CD4-positive, alpha-beta T cell treated with Interleukin-6 for 4 hours (primary cell): ENCODE measurements around the gene RHO.
A peak's percentile ranks its signal among the peaks of the same experiment; 100 is the strongest.

ENCODE experiments used
- DNase-seq: peaks from one replicate; pipeline ENCODE4 v3.0.0-alpha.2; 2020; ENCODE audit warnings: mixed read lengths

Gene RHO

DNA sequence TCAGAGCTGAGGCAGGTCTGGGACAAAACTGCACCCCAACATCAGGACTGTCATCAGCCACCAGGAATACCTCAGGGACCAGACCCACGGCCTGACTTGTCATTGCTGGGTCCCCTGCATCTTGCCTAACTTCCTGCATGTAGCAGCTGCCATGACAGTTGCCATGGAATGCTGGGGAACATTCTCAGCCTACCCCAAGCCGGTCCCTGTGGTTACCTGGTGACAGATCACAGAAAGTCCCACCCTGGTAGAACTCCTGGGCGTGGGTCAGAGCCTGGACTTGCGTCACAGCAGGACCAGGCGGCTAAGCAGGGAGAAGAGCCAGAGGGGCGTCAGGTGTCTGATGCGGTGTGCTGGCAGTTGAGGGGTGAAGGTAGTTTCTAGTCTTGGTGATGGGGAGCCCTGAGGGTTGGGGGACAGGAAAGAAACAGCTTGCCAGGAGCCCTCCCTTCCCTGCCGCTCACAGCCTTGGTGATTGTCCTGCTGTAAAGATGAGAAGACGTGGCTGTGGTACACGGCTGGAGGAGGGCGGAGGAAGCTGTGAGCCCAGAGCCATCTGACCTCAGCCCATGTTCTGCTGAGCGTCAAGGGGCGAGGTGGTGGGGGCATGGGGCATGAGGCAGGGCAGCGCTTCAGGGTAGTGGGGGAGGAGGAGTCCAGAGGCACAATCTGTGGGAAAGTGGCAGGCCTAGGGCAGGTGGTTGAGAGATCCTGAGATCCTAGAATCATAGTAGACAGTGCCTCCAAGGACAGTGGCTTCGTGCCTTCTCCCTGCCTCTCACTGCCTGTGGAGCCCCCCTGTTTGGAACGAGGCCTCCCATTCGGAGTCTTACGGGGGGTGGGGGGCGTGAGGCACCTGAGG lies 19.9 kb downstream of the RHO start:
- DNase-seq, result no peak

DNA sequence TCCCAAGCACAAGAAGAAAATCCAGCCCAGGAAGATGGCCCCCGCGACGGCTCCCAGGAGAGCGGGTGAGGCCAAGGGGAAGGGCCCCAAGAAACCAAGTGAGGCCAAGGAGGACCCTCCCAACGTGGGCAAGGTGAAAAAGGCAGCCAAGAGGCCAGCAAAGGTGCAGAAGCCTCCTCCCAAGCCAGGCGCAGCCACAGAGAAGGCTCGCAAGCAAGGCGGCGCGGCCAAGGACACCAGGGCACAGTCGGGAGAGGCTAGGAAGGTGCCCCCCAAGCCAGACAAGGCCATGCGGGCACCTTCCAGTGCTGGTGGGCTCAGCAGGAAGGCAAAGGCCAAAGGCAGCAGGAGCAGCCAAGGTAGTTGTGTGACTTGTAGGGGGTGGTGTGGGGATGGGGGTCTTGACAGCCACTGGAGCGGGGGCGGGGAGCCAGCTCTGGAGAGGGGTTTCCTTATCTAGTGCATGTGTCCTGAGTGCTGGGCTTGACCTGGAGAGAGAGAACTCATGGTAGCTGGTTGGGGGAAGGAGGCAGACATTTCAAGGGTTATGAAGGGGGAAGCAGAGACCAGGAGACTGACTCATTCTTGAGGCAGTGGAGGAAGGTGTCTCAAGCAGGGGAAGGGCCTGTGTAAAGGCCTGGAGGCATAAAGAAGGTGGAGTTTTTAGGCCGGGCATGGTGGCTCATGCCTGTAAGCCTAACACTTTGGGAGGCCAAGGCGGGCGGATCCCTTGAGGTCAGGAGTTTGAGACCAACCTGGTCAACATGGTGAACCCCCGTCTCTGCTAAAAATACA lies 20.8 kb downstream of the RHO start:
- no peak for DNase-seq

DNA sequence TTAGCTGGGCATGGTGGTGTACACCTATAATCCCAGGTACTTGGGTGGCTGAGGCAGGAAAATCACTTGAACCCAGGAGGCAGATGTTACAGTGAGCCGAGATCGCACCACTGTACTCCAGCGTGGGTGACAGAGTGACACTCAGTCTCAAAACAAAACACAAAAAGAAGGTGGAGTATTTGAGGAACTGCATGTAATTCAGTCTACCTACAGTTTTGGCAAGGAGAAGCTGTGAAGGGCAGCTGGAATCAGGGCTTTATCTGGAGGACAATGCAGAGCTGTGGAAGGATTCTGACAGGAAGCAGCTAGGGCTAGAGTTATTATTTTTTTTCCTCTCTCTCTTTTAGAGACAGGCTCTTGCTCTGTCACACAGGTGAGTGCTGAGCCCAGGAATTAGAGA lies 21.4 kb downstream of the RHO start:
- DNase-seq, result no peak

DNA sequence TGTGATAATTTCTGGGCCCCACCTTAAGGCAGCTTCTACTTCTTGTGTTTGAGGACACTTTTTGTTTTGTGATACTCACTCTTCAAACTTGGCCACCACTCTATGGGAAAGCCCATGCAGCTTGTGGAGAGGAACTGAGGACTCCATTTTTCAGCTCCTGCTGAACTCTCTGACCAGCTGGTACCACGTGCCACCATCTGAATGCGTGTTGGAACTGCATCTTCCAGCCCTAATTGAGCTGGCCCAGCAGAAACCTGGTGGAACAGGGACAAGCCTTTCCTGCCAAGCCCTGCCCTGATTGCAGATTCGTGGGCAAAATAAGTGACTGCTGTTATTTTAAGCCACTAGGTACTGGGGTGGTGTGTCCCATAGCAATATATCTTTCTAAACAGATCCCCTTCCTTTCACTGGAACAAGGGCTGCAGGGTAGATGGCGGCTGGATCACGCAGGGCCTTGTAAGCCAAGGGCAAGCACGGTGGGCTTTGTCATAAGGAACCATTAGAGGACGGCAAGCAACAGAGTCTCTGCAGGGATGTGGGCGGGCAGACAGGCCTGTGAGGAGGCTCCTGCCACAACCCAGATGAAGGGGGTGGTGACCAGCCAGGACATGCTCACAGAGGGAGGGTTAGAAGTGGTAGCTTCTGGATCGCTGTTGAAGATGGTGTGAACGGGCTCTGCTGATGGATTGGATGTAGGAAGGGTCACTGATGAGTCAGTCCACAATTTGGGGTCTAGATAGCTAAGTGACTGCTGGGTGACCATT lies 24.0 kb downstream of the RHO start:
- DNase-seq, result no peak

DNA sequence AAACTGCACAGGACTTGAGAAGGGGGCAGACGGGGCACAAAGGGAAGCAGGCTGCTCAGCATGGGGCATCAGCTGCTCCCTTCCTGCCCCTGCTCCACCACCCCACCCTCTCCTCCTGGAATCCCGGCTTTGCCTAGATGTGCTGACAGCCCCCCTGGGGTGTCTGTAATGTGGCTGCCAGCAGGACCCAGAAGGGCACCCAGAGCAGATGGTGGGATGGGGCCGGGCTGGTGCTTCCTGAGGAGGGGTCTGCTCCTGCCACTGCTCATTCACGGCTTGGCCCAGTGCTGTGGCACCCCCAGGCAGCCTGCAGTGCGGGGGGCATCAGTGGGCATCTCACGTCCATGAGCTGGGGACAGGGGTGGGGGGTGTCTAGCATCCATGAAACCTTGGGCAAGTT lies 24.7 kb downstream of the RHO start:
- DNase-seq, result no peak

DNA sequence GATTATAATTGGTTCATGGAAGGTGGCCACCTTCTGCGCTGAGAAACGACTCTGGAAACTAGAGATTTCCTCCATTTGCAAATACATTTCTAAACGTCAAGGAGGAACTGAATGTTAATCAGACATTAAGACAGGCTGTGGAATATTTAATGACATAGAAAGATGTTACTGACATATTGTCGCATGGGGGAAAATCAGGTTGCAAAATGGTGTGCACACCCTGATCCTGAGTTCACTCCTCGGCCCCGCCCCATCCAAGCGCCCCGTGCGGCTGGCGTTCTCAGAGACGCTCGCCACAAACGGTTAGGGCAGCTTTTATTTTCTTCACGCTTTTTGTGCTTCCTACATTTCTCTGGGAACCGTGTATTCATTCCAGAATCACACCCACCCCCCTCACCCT lies 25.3 kb downstream of the RHO start:
- DNase-seq, result peak; percentile 28

DNA sequence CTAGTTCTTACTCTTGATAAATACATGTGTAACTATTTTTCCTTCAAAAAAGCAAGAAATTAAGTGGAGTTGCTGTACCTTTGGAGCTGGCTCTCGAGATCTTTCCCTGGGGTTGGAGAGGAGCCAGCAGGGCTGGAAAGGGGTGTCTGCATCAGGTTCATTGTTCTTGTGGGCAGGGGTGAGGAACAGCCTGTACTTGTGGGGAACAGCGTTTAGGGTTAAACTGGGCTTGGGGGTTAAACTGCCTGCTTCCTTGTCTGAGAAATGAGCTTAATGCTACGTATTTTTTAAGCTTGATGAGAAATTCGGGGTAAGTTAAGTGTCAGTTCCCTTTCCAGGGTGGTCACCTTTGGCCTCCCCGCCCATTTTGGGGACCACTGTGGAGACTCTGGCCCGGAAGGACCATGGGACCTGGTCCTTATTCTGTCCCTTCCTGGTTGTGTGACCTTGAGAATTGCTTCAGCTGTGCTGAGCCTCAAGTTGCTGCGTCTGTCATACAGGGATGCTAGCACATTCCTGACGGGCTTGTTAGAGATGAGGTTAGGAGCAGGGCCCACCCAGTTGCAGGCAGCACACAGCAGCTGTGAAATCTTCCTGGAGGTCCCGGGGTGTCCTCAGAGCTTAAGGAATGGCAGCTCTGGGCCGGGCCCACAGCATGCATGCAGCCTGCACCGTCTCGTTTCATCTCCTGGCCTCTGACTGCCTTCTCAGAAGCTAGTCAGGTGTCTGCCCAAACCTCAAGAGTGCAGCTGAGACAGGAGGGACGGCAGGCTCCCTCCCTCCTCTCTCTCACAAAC lies 26.1 kb downstream of the RHO start:
- DNase-seq, result no peak

DNA sequence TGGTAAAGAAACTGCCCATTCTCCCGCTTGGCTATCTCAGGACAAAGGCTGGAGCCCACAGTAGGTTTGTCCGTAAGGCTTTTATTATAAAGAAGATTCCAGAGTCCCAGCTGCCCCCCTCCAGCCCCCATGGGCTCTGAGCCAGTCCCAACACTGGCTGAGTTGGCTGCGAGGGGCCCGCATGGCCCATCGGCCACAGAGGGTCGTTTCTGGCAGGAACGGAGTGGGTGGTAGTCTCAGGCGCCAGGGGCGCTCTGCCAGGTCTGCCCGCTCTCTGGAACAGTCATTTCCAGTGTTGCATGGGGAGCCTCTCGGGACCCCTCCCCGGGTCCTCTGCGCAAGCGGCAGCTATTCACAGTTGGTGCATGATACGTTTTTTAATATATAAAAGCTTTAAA lies 26.7 kb downstream of the RHO start:
- no peak for DNase-seq

DNA sequence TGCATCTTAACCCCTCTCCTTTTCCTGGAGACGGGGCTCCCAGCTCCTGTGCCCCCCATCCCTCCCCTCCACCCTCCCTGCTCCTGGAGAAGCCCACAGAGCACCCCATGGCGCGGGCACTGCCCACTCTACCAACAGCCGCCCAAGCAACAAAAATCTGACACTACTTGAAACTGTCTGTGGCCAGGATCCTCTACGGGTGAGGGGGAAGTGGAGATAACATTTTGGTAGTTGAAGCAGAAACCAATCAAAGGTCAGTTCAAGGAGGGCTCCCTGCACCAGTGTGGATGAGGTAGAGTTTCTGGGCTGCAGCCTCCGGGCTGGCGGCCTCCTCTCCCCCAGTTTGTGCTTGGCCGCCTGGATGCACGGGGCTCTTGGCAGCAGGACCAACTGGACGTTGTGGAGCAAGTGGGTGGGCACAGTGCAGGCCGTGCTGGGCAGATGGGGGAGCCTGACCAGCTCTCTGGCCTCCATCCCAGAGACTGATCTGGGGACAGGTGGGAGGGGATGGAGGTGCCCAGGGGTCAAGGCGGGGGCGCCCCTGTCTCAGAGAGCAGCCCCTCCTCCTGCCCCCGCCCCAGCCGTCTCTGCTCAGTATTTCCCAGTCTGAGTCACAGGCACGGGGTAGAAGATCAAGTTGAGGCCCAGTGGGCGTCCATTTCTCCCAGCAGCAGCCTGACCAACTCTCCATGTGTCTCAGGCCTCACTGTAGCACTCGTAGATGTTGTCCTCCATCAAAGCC lies 27.3 kb downstream of the RHO start:
- DNase-seq, result no peak

DNA sequence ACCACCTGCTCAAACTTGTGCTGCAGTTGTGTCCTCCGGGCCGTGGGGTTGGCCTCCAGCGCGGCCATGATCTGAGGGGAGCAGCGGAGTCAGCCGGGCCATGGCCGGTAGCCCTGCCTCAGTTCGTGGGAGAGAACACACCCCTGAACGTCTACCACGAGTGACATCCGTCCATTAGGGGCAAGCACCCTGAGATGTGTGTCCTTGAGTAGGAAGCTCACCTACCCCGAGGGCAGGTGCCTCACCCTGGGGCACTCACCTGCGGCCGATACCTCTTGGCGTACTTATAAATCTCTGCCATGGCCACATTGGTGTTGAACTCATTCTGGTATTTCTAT lies 27.9 kb downstream of the RHO start:
- DNase-seq, result no peak

DNA sequence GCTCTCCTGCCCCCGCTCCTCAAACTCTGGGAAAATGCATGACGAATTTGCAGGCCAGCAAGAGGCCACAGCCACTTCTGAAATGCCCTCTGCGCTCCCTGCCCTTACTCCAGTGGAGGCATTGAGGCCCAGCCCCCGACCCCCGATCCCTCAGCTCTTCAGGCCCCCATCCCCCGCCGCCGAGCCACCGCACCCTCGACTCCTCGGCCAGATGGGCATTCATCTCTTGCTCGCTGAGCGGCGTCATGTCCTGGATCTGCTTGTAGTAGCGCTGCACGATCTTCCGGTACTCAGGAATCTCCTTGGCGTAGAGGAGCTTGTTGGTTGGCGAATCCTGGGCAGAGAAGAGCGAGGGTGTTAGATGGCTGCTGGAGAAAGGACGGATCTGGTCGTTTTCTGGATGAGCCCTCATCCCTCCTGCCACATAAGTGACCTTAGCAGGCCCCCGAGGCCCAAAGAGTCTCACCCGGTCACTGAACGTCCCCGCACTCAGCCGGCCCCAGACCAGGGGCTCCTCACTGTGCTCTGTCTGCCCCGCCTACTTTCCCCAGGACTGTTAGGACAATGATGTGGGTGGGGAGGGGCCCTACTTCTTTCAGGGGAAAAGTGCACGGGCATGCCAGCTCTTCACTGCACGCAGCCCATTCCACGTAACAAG lies 28.6 kb downstream of the RHO start:
- DNase-seq, result no peak

DNA sequence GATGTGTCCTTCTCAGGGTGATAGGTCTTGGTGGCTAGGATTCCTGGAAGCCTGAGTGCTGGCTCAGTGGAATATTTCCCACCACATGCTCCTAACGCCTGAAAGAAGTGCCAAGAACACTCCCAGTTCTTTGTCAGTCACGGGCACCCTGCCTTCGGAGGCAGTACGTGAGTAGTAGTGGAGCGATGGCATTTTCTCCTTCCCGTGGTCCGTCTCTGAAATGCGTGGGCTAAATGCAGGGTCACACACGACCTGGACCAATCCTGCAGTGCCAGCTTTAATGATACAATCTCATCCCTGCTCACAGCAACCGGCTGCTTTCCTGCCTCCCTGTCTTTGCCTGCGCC lies 29.1 kb downstream of the RHO start:
- no peak for DNase-seq

DNA sequence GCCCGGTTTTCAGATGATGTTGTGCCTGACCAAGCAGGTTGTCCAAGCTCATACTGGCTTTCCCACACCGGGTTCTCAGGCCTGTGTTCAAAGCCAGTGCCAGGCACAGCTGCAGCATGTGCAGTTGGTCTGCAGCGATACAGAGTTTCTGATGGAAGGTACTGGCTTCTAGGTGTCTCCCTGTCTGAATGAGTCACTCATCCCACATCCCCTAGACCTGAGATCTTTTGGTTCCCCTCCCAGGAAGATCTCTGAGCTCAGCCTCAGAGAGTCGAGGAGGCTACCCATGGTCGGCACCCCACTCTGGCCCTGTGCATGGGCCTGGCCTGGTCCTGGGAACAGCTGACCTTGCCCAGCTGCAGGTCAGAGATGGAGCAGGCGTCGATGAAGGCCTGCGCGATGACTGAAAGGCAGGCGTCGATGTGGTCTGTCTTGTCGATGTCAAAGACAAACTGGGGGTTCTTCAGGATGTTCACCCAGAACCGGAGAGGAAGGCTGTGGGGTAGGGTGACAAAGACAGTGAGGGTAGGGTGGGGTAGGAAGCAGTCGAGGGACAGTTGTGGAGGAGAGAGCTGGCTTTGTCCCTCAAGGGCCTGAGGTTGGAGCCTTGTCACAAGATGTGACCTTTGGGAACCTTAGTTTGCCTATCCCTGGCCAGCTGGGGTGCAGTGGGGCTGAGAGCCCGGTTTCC lies 29.8 kb downstream of the RHO start:
- DNase-seq, result no peak

DNA sequence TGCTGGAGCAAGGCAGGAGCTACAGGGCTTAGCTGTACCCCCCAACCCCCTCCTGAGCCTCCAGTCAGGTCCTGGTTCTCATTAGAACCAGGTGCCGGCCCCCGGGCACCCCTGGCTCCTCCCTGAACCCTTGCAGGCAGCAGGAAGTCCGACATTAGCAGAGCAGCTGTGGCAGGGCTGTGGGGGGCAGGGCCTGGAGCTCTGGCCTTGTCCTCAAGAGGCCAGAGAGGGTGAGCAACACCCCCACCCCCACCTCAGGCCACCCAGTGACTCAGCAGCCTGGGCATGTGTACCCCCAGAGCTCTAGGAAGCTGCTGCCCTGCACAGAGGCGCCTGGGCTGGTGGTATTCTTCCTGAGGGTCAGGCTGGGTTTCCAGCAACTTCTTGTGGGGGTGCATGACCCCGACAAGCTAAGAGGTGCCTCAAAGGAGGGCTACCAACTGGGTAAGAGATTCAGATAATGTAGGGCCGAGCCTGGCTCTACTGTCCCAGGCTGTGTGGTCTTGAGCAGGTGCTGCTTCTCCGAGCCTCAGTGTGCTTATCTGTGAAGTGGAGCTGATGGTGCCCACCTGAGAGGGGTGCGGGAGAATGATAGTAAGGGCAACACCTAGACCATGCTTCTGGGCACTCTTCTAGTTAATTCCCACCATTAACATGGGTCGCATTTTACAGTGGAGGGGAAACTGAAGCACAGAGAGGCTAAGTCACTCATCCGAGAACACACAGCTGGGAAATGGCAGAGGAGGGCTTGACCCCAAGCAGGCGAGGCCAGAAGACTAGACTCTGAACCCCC lies 30.5 kb downstream of the RHO start:
- no peak for DNase-seq

DNA sequence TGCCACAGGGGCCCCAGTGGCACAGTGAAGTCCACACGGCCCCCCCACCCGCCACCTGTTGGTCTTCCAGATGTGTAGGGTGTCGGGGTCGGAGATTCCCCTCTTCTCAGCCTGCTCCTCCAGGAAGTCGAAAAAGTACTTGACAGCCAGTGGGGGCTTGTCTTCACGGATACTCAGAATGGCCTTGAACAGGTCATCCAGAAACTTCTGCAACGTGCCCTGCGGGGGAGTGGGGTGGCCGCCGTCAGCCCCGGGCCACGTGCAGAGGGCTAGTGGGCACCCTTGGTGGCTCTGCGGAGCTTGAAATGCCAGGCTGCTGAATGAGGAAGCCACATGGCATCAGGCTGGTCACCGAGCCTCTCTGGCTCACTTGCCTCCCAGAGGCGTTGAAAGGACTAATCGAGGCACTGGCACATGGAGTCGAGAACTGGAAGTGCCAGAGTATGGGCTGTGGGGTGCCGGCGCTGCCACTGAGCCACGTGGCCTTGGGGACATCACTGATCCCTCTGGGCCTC lies 31.2 kb downstream of the RHO start:
- DNase-seq, result no peak

DNA sequence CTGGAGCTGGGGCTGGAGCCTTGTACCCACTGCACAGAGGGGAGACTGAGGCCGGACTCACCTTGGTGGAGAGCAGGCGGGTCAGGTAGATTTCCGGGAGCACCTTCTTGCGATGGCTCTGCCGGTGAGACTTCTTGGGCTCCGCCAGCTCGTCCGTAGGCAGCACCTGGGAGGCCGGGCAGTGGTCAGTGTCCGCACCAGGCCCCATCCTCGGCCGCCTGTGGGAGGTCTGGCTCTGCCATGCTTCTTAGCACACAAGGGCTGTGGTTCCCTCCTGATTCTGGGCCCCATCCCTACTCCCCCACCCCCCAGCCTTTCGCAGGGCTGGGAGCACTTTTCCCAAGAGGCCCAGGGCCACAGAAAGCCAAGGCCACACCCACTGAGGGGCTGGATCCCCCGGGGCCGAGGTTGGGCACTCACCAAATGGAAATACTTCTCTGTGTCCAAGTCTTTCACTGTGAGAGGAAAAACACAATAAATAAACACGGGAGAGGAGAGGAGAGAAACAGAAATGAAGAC lies 31.9 kb downstream of the RHO start:
- DNase-seq, result no peak

DNA sequence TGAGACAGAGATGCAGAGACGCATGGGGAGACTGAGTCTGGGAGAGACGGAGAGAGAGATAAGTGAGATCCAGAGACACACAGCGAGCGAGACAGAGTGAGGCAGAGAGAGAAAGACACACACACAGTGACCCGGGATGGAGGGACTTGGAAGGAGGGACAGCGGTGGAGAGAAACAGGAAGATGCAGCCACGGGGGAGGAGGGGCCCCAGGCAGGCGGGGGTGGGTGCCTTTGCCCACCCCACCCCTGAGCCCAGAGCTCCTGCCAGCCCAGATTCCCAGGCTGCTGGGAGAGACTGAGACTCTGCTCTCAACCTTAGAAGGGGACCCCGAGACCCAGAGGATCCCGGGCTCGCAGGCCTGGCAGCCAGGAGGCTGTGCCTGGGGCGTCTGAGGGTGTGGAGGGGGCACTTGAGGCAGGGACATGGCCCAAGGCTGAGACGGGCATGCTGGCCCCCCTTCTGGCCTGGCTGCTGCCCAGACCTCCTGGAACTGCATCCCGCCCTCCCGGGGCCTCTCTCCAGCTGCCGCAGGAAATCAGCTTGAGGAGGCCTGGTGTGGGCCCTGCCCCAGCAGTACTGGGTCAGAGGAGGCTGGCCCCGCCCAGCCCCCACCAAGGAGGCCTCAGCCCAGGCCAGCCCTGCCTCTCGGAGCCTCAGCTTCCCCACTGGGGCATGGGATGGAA lies 32.6 kb downstream of the RHO start:
- DNase-seq, result no peak

DNA sequence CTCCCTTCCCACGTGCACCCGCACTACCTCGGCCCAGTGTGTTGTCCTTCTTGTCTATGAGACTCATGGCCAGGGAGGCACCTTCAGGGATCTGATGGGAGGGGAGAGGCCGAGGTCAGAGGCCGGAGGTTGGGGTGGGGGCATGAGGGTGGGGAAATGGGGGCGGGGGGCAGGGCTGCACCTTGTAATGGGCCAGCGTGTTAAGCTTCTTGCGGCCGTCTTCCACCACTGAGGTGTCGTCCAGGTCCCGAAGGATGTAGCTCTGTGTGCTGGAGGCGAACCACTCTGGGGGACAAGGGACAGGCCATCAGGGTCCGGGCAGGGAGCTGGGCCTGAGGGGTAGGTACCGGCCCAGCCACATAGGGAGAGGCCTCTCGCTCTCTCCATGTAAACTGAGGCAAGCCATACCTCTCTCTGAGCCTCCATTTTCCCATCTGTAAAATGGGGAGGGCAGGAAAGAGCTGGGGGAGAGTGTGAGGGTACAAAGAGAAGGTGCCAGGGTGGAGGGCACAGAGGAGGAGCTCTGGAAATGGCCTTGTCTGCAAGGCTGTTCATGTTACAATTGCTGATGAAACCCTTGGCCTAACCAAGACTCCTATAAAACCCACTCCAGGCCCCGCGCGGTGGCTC lies 33.3 kb downstream of the RHO start:
- DNase-seq, result no peak

DNA sequence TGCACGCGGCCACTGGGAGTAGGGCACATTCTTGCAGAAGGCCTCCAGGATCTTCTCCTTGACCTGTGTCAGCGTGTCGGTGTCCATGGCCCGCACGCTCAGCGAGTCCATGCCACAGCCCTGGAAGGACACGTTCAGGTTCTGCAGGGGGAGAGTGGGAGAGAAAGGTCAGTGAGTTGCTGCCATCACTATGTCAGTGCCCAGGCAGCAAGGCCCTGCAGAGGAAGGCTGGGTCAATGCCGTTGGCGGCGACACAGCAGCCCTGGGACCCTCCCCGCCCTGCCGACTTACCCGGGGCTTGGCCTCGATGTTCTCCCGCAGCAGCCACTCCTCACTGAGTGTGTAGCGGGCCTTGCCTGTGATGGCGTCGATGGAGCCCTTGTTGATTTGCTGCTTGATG lies 34.4 kb downstream of the RHO start:
- no peak for DNase-seq
